Measurements from ENCODE around the gene HABP2. TPM values are rescaled to one million over a fixed set of nuclear protein-coding genes. Genes with fewer than 3 reads are reported as not detected.

Gene HABP2
- total and polyA plus RNA-seq, 2 of the 4 experiments (the other 2 are of a cell fraction) = not detected

- H2BK5ac ChIP-seq (ENCODE audit: low read depth, low read length, poor library complexity, severe bottlenecking) = no peak overlapping the region
- H4K20me1 ChIP-seq (ENCODE audit: insufficient read depth, low read length) = no peaks in the 10 kb centered on the region
- 0 out of 2 replicates have a peak, but pooled peaks cover under 1% of the 10 kb centered on the region for H3K27me3 ChIP-seq (ENCODE audit: control insufficient read depth, insufficient read depth, low read length)
- no peak overlapping the region for H3K14ac ChIP-seq (replicated peaks; ENCODE audit: low read depth, low read length)
- H2BK120ac ChIP-seq (ENCODE audit: low read depth, low read length) = no peak overlapping the region
- no peak overlapping the region for H2AK9ac ChIP-seq (replicated peaks; ENCODE audit: low read depth, low read length, poor library complexity)
- no TSS peak for BruUV-seq (replicated peaks)
- no peak for DNase-seq
- in situ Hi-C loops (cut with MboI; ENCODE audit: low sequenced_read_pairs) (no loop called here), dilution Hi-C loops (cut with HindIII; ENCODE audit: low sequenced_read_pairs, unreplicated experiment) (no loop called here), intact Hi-C loops (cut with micrococcal nuclease) (loop anchor here (10.0 kb wide), 1 partner anchor 398 kb away; no protein-coding TSS in a partner anchor)
- H4K5ac ChIP-seq (ENCODE audit: low read depth, low read length) = no peak overlapping the region
- no peaks in the 10 kb centered on the region for H3K36me3 ChIP-seq (ENCODE audit: control insufficient read depth, insufficient read depth, low read length)
- no peak overlapping the region for H3K4me2 ChIP-seq (ENCODE audit: low read depth, low read length)
- no peaks in the 10 kb centered on the region for H3K4me1 ChIP-seq (ENCODE audit: control insufficient read depth, insufficient read depth, low read length)
- ChIA-PET POLR2A (ENCODE audit: unreplicated experiment) (no interaction called here), CTCF (interaction anchor here (0.8 kb wide), 1 partner anchor 70 kb away, joined by 3 read pairs; no protein-coding TSS in a partner anchor)
- no peak overlapping the region for H3K56ac ChIP-seq (ENCODE audit: extremely low read depth, insufficient read depth, low read length)
- TF ChIP-seq RCOR1 (IDR thresholded peaks at IDR 0.05; ENCODE audit: insufficient replicate concordance, low read length) (no peak), CEBPB (IDR thresholded peaks at IDR 0.05; ENCODE audit: low read depth, low read length) (no peak), FOS (IDR thresholded peaks at IDR 0.05; ENCODE audit: low read depth, low read length) (no peak), BHLHE40 (IDR thresholded peaks at IDR 0.05; ENCODE audit: low read depth, low read length) (no peak), MAFK (IDR thresholded peaks at IDR 0.05; ENCODE audit: low read depth, low read length) (no peak), ELK1 (IDR thresholded peaks at IDR 0.05; ENCODE audit: borderline replicate concordance, low read depth, low read length) (no peak), SMC3 (IDR thresholded peaks at IDR 0.05; ENCODE audit: low read depth, low read length) (no peak), MAZ (IDR thresholded peaks at IDR 0.05; ENCODE audit: borderline replicate concordance, low read depth, low read length) (no peak), CHD1 (IDR thresholded peaks at IDR 0.05; ENCODE audit: low read depth, low read length) (no peak), USF2 (IDR thresholded peaks at IDR 0.05; ENCODE audit: low read depth, low read length) (no peak), RAD21 (IDR thresholded peaks at IDR 0.05; ENCODE audit: low read length) (no peak), MXI1 (IDR thresholded peaks at IDR 0.05; ENCODE audit: borderline replicate concordance, low read depth, low read length) (no peak), NFE2L2 (IDR thresholded peaks at IDR 0.05; ENCODE audit: low read depth, low read length) (no peak), RFX5 (IDR thresholded peaks at IDR 0.05; ENCODE audit: low read depth, low read length) (no peak), CTCF (conservative IDR thresholded peaks at IDR 0.05; ENCODE audit: low read depth, low read length) (no peak), POLR2A (IDR thresholded peaks at IDR 0.05; ENCODE audit: low read depth, low read length) (no peak)
- H2BK15ac ChIP-seq (ENCODE audit: low read depth, low read length) = no peak overlapping the region
- H2AFZ ChIP-seq (replicated peaks; ENCODE audit: low read length, poor library complexity) = no peak overlapping the region
- H4K91ac ChIP-seq (ENCODE audit: insufficient read depth, low read depth, low read length) = no peak overlapping the region
- H3K23ac ChIP-seq (ENCODE audit: low read depth, low read length) = no peak overlapping the region
- no peak overlapping the region for H3K27ac ChIP-seq (ENCODE audit: insufficient read depth, low read length)
- H3K4me3 ChIP-seq (ENCODE audit: insufficient read depth, low read depth, low read length) = no peak overlapping the region
- no peak for ATAC-seq (ENCODE audit: low read depth)
- H2BK20ac ChIP-seq (ENCODE audit: low read depth, low read length) = no peak overlapping the region
- H2AK5ac ChIP-seq (ENCODE audit: low read depth, low read length) = no peak overlapping the region
- H3K9me1 ChIP-seq (ENCODE audit: insufficient read depth, low read length) = no peaks in the 10 kb centered on the region
- no CpG with 5 or more reads among the region's 5 CpGs for WGBS, 2 experiments (ENCODE audit: extremely low coverage in 2 of 2, insufficient read length in 1 of 2)
- H3K9ac ChIP-seq (ENCODE audit: low read depth, low read length) = no peak overlapping the region
- H3K9me3 ChIP-seq (ENCODE audit: control insufficient read depth, insufficient read depth, low read length) = no peaks in the 10 kb centered on the region
- H3K18ac ChIP-seq (ENCODE audit: low read depth, low read length) = no peak overlapping the region
- H4K8ac ChIP-seq (ENCODE audit: low read depth in 2 of 2, low read length in 2 of 2) = no peak overlapping the region
- H3K79me1 ChIP-seq (ENCODE audit: low read depth in 1 of 2, low read length in 2 of 2) = no peaks in the 10 kb centered on the region
- no peak overlapping the region for H3K4ac ChIP-seq (ENCODE audit: low read depth, low read length)
Observed at GRCh38 chr10:113523071-113523470, 29.8 kb upstream of the HABP2 start.

Measured in IMR-90 (cell line).